GM23338 (cell line): ENCODE measurements around the gene MYO1D. TPM values are rescaled to one million over a fixed set of nuclear protein-coding genes. Genes with fewer than 3 reads are reported as not detected.

Experiments used
- ATAC-seq: fragments of 200-7000 bp; cut with Tn5 transposase; 3 replicates; pipeline ENCODE4 v1.9.1; 2020
- DNase-seq: peaks from one replicate; pipeline ENCODE4 v3.0.0-alpha.2; 2015; ENCODE audit warnings: low spot score
- H2AFZ ChIP-seq: fragments of 200-600 bp; sonication (generic); 2 replicates; pipeline ENCODE4 v1.8.0; 2016; ENCODE audit warnings: antibody characterized with exemption, mild to moderate bottlenecking, moderate library complexity
- H3F3A ChIP-seq: fragments of 200-600 bp; sonication (generic); replicated peaks from 2 replicates; pipeline ENCODE4 v1.8.0; 2017; ENCODE audit warnings: antibody characterized with exemption, mixed run types, low read depth
- H3K27ac ChIP-seq: fragments of 200-600 bp; sonication (generic); 2 replicates; pipeline ENCODE4 v1.6.1; 2016; ENCODE audit warnings: low read depth
- H3K27me3 ChIP-seq: fragments of 200-600 bp; sonication (generic); 2 replicates; pipeline ENCODE4 v1.8.0; 2016; ENCODE audit warnings: mild to moderate bottlenecking, mixed run types, moderate library complexity; ENCODE audit not compliant: insufficient read depth
- H3K36me3 ChIP-seq: fragments of 200-600 bp; sonication (generic); 2 replicates; pipeline ENCODE4 v1.8.0; 2016; ENCODE audit warnings: mild to moderate bottlenecking; ENCODE audit not compliant: insufficient read depth
- H3K4me1 ChIP-seq: fragments of 200-600 bp; sonication (generic); 2 replicates; pipeline ENCODE4 v1.8.0; 2016; ENCODE audit warnings: mild to moderate bottlenecking, moderate library complexity; ENCODE audit not compliant: insufficient read depth
- H3K4me2 ChIP-seq: fragments of 200-600 bp; sonication (generic); 2 replicates; pipeline ENCODE4 v1.7.1; 2017; ENCODE audit warnings: mixed run types
- H3K4me3 ChIP-seq: fragments of 200-600 bp; sonication (generic); 2 replicates; pipeline ENCODE4 v1.6.1; 2016; ENCODE audit warnings: mixed run types
- H3K79me2 ChIP-seq: fragments of 200-600 bp; sonication (generic); replicated peaks from 2 replicates; pipeline ENCODE4 v1.8.0; 2017; ENCODE audit warnings: mild to moderate bottlenecking; ENCODE audit not compliant: insufficient read depth
- H3K9me2 ChIP-seq: fragments of 200-600 bp; sonication (generic); 2 replicates; pipeline ENCODE4 v1.8.0; 2017; ENCODE audit not compliant: insufficient read depth
- H4K20me1 ChIP-seq: fragments of 200-600 bp; sonication (generic); replicated peaks from 2 replicates; pipeline ENCODE4 v1.8.0; 2017; ENCODE audit warnings: mild to moderate bottlenecking; ENCODE audit not compliant: insufficient read depth
- H3K27ac Mint-ChIP-seq: 2 replicates; pipeline ENCODE4 v1.8.0; 2020; ENCODE audit warnings: inconsistent platforms, mild to moderate bottlenecking, moderate library complexity, mixed read lengths
- H3K27me3 Mint-ChIP-seq: 3 replicates; pipeline ENCODE4 v1.8.0; 2022; ENCODE audit warnings: low read depth, mild to moderate bottlenecking, moderate library complexity, mixed read lengths, inconsistent platforms; ENCODE audit not compliant: insufficient read depth, poor library complexity
- H3K36me3 Mint-ChIP-seq: 3 replicates; pipeline ENCODE4 v1.8.0; 2021; ENCODE audit warnings: low read depth, mild to moderate bottlenecking, inconsistent platforms, moderate library complexity, mixed read lengths
- H3K4me1 Mint-ChIP-seq: 3 replicates; pipeline ENCODE4 v1.8.0; 2020; ENCODE audit warnings: mild to moderate bottlenecking, inconsistent platforms, mixed read lengths
- H3K4me3 Mint-ChIP-seq: 3 replicates; pipeline ENCODE4 v1.8.0; 2021; ENCODE audit warnings: moderate library complexity, mild to moderate bottlenecking, inconsistent platforms, mixed read lengths
- H3K9me3 Mint-ChIP-seq: 3 replicates; pipeline ENCODE4 v1.8.0; 2020; ENCODE audit warnings: moderate library complexity, mild to moderate bottlenecking, inconsistent platforms, mixed read lengths
- CTCF ChIP-seq, 2 experiments: fragments of 200-600 bp in 1 of 2; sonication (generic) in 1 of 2; conservative IDR thresholded peaks; 2 replicates each; pipeline versions ENCODE4 v1.5.1 to v1.6.1; 2016 to 2017; ENCODE audit warnings: antibody characterized with exemption in 2 of 2, low read depth in 2 of 2, mild to moderate bottlenecking in 2 of 2, moderate library complexity in 1 of 2
- EZH2 ChIP-seq: fragments of 200-600 bp; sonication (generic); IDR thresholded peaks from one replicate; pipeline ENCODE4 v1.8.0; 2017; ENCODE audit warnings: antibody characterized with exemption, mild to moderate bottlenecking, low read depth; ENCODE audit not compliant: unreplicated experiment
- EZH2phosphoT487 ChIP-seq: fragments of 200-600 bp; sonication (generic); IDR thresholded peaks from one replicate; pipeline ENCODE4 v1.8.1; 2018; ENCODE audit warnings: antibody characterized with exemption; ENCODE audit not compliant: unreplicated experiment
- POLR2AphosphoS5 ChIP-seq: IDR thresholded peaks from 2 replicates; pipeline ENCODE4 v1.6.1; 2016; ENCODE audit warnings: antibody characterized with exemption, low read depth
- REST ChIP-seq: IDR thresholded peaks from one replicate; pipeline ENCODE4 v1.6.1; 2018; ENCODE audit warnings: antibody characterized with exemption; ENCODE audit not compliant: unreplicated experiment
- ZNF114 ChIP-seq: fragments of 250-450 bp; sonication (Bioruptor Pico); IDR thresholded peaks from 2 replicates; pipeline ENCODE4 v1.5.0; 2020; ENCODE audit warnings: mild to moderate bottlenecking, moderate library complexity
- ZNF331 ChIP-seq: fragments of 250-450 bp; sonication (Bioruptor Pico); IDR thresholded peaks from 2 replicates; pipeline ENCODE4 v1.5.0; 2020; ENCODE audit warnings: low read depth, mild to moderate bottlenecking, moderate library complexity
- ZNF462 ChIP-seq: fragments of 250-450 bp; sonication (Bioruptor Pico); IDR thresholded peaks from 2 replicates; pipeline ENCODE4 v1.5.0; 2020; ENCODE audit warnings: mild to moderate bottlenecking, moderate library complexity
- polyA plus RNA-seq: library from polyadenylated mRNA; unstranded; fragments of >200 nt; fragmentation: Nextera tagmentation; extraction: Ambion mirVana; gene quantifications from 2 replicates; pipeline ENCODE4 v1.2.1, GENCODE V29; 2016
- total RNA-seq: library from RNA; depleted of rRNA; stranded (reverse); fragments of >200 nt; shearing (Covaris generic); gene quantifications from 2 replicates; pipeline ENCODE4 v1.2.3, GENCODE V29; 2014

The MYO1D gene
- total and polyA plus RNA-seq, 2 experiments from 2014 or later = 8.6 to 28.6 TPM

- Mint-ChIP-seq H3K27ac (no peak overlapping the region), H3K4me1 (no peaks in the 10 kb centered on the region), H3K4me3 (no peak overlapping the region), H3K27me3 (no peaks in the 10 kb centered on the region), H3K36me3 (no peaks in the 10 kb centered on the region), H3K9me3 (no peaks in the 10 kb centered on the region)
- H2AFZ ChIP-seq = no peak overlapping the region
- no peaks in the 10 kb centered on the region for H3F3A ChIP-seq
- no peaks in the 10 kb centered on the region for H3K27me3 ChIP-seq
- H3K4me1 ChIP-seq = no peaks in the 10 kb centered on the region
- no peaks in the 10 kb centered on the region for H4K20me1 ChIP-seq
- H3K36me3 ChIP-seq = no peaks in the 10 kb centered on the region
- no peak overlapping the region for H3K4me3 ChIP-seq
- H3K9me2 ChIP-seq = no peaks in the 10 kb centered on the region
- no peak overlapping the region for H3K27ac ChIP-seq
- peak in 1 of 2 experiments; percentile 25; a peak in 1 of 4 replicates for TF ChIP-seq CTCF (conservative IDR thresholded peaks at IDR 0.05; ENCODE audit: low read depth in 2 of 2)
- no peak for TF ChIP-seq POLR2AphosphoS5
- TF ChIP-seq EZH2 = no peak
- no peak for TF ChIP-seq ZNF114 (CRISPR knock-in tag)
- no peak for TF ChIP-seq EZH2phosphoT487
- no peak for DNase-seq
- H3K79me2 ChIP-seq = no peaks in the 10 kb centered on the region
- no peak overlapping the region for H3K4me2 ChIP-seq
- ATAC-seq = no peak; the same call in 2 of the 3 replicates
Measured at GRCh38 chr17:32634167-32634566, 242.8 kb downstream of the MYO1D start.

- Histone ChIP-seq H3K9me2 (no peaks in the 10 kb centered on the region), H3K4me2 (no peak overlapping the region), H3F3A (no peaks in the 10 kb centered on the region), H2AFZ (no peak overlapping the region), H3K27me3 (no peaks in the 10 kb centered on the region), H4K20me1 (no peaks in the 10 kb centered on the region), H3K4me3 (no peak overlapping the region), H3K27ac (no peak overlapping the region), H3K79me2 (no peaks in the 10 kb centered on the region), H3K4me1 (no peaks in the 10 kb centered on the region; the same call in 1 of the 2 replicates), H3K36me3 (no peaks in the 10 kb centered on the region)
- Mint-ChIP-seq H3K27me3 (no peaks in the 10 kb centered on the region), H3K4me3 (no peak overlapping the region), H3K9me3 (no peaks in the 10 kb centered on the region), H3K4me1 (peaks cover 13% of the 10 kb centered on the region), H3K36me3 (no peaks in the 10 kb centered on the region), H3K27ac (no peak overlapping the region)
- ATAC-seq (no peak), DNase-seq (no peak)
- TF ChIP-seq REST (no peak), ZNF462 (no peak), ZNF331 (CRISPR knock-in tag) (no peak)
Measured at GRCh38 chr17:32631341-32632096, 245.4 kb downstream of the MYO1D start.
